Colonic mucosa (tissue), 4 donors: Measurements from ENCODE around the gene WDR49. TPM values are rescaled to one million over a fixed set of nuclear protein-coding genes. Genes with fewer than 3 reads are reported as not detected.
"Not testable (repeated sequence)": the region's sequence is repeated elsewhere in the genome, so short reads cannot be mapped to it uniquely, and the experiment has no call there.

Experiments used
- DNase-seq: peaks from one replicate; pipeline ENCODE4 v3.0.0-alpha.2; 2020
- H3K27ac ChIP-seq: fragments of 200-600 bp; one replicate; pipeline ENCODE4 v1.8.0; 2021
- H3K27me3 ChIP-seq: fragments of 200-600 bp; one replicate; pipeline ENCODE4 v1.8.0; 2021
- H3K36me3 ChIP-seq: fragments of 200-600 bp; one replicate; pipeline ENCODE4 v1.8.0; 2021
- H3K4me1 ChIP-seq: fragments of 200-600 bp; one replicate; pipeline ENCODE4 v1.8.0; 2021; ENCODE audit warnings: mild to moderate bottlenecking
- H3K4me3 ChIP-seq: fragments of 200-600 bp; one replicate; pipeline ENCODE4 v1.8.0; 2021
- H3K9ac ChIP-seq, 2 donors: one replicate each; pipeline ENCODE4 v1.7.0; 2013; ENCODE audit warnings: control low read depth in 2 of 2, low read depth in 2 of 2, low read length in 2 of 2
- H3K9me3 ChIP-seq: fragments of 200-600 bp; one replicate; pipeline ENCODE4 v1.8.0; 2021
- CTCF ChIP-seq: fragments of 200-600 bp; IDR thresholded peaks from one replicate; pipeline ENCODE4 v1.8.0; 2022; ENCODE audit warnings: antibody characterized with exemption, mild to moderate bottlenecking
- intact Hi-C: fragments of 100-400 bp; cut with DNase I; formaldehyde crosslinking; loops from one replicate; pipeline ENCODE4 v1.14.1; 2022
- total RNA-seq, 2 donors: library from RNA; stranded (reverse); fragmentation: NEBNext Ultra II Directional in 1 of 2; extraction: Animal tissue kit (Norgen Biotek cat#: 25700) in 1 of 2; gene quantifications; one replicate each; pipeline ENCODE4 v1.2.1, GENCODE V29; 2021
- donor health status: healthy.
- donor health status: DM: no; HTN: no; CAD: no.
- donor health status: DM: no; HTN: no; CAD: no.

The WDR49 gene
- total RNA-seq, 2 donors from 2014 or later = 0.98 TPM; not detected in 1

GRCh38 chr3:167631471-167631870 lies 22.3 kb downstream of the WDR49 start:
- no peaks in the 10 kb centered on the region for H3K4me1 ChIP-seq
- H3K27me3 ChIP-seq = no peaks in the 10 kb centered on the region
- intact Hi-C loops = no loop called here
- H3K9me3 ChIP-seq = no peaks in the 10 kb centered on the region
- no peaks in the 10 kb centered on the region for H3K36me3 ChIP-seq
- TF ChIP-seq CTCF = no peak
- no peak for DNase-seq
- no peak overlapping the region for H3K27ac ChIP-seq
- H3K9ac ChIP-seq = no peak overlapping the region
- H3K4me3 ChIP-seq = no peak overlapping the region

GRCh38 chr3:167626490-167626889 lies 27.3 kb downstream of the WDR49 start:
- H3K4me1 ChIP-seq = no peaks in the 10 kb centered on the region
- DNase-seq = no peak
- intact Hi-C loops = no loop called here
- no peaks in the 10 kb centered on the region for H3K36me3 ChIP-seq
- TF ChIP-seq CTCF = no peak
- no peaks in the 10 kb centered on the region for H3K9me3 ChIP-seq
- no peaks in the 10 kb centered on the region for H3K27me3 ChIP-seq
- H3K4me3 ChIP-seq = no peak overlapping the region
- H3K27ac ChIP-seq = no peak overlapping the region
- H3K9ac ChIP-seq = no peak overlapping the region

GRCh38 chr3:167615030-167615429 lies 38.7 kb downstream of the WDR49 start:
- H3K4me3 ChIP-seq = no peak overlapping the region
- no peak overlapping the region for H3K27ac ChIP-seq
- H3K27me3 ChIP-seq = no peaks in the 10 kb centered on the region
- no peak for TF ChIP-seq CTCF
- no peaks in the 10 kb centered on the region for H3K4me1 ChIP-seq
- intact Hi-C loops = no loop called here
- no peaks in the 10 kb centered on the region for H3K36me3 ChIP-seq
- no peak overlapping the region for H3K9ac ChIP-seq
- DNase-seq = no peak
- no peaks in the 10 kb centered on the region for H3K9me3 ChIP-seq

- intact Hi-C loops, H3K9ac ChIP-seq, DNase-seq, H3K4me3 ChIP-seq, H3K27me3 ChIP-seq, H3K27ac ChIP-seq, H3K4me1 ChIP-seq, H3K9me3 ChIP-seq, H3K36me3 ChIP-seq: not testable (repeated sequence)
Measured at GRCh38 chr3:167614196-167614595, 39.5 kb downstream of the WDR49 start.

- intact Hi-C loops = no loop called here
- no peaks in the 10 kb centered on the region for H3K36me3 ChIP-seq
- H3K27me3 ChIP-seq = no peaks in the 10 kb centered on the region
- no peak for DNase-seq
- no peak for TF ChIP-seq CTCF
- H3K4me3 ChIP-seq = no peak overlapping the region
- no peak overlapping the region for H3K9ac ChIP-seq
- no peaks in the 10 kb centered on the region for H3K9me3 ChIP-seq
- no peak overlapping the region for H3K27ac ChIP-seq
- no peaks in the 10 kb centered on the region for H3K4me1 ChIP-seq
Measured at GRCh38 chr3:167611718-167612117, 42.0 kb downstream of the WDR49 start.

- intact Hi-C loops = no loop called here
- no peak overlapping the region for H3K27ac ChIP-seq
- H3K4me1 ChIP-seq = no peaks in the 10 kb centered on the region
- no peak for DNase-seq
- H3K9me3 ChIP-seq = no peaks in the 10 kb centered on the region
- no peak overlapping the region for H3K9ac ChIP-seq
- no peak for TF ChIP-seq CTCF
- H3K27me3 ChIP-seq = no peaks in the 10 kb centered on the region
- H3K4me3 ChIP-seq = no peak overlapping the region
- no peaks in the 10 kb centered on the region for H3K36me3 ChIP-seq
Measured at GRCh38 chr3:167609156-167609555, 44.6 kb downstream of the WDR49 start.
